IMR-90 (cell line): ENCODE data around the gene HAND2. TPM values are rescaled to one million over a fixed set of nuclear protein-coding genes. Genes with fewer than 3 reads are reported as not detected.

Source experiments
- ATAC-seq: fragments of 200-7000 bp; cut with Tn5 transposase; 2 replicates; pipeline ENCODE4 v1.9.1; 2020; ENCODE audit warnings: low read depth, mild to moderate bottlenecking, moderate library complexity
- BruUV-seq: library from RNA; stranded (reverse); fragments of 400-500 nt; replicated peaks from 2 replicates; lab custom pipeline; 2021; lab: Mats Ljungman, UMichigan
- CTCF ChIA-PET: fragments of 300-600 bp; formaldehyde crosslinking; extraction: SDS; loops from one replicate; lab custom pipeline; 2021; ENCODE audit warnings: antibody characterized with exemption; lab: Yijun Ruan, JAX
- POLR2A ChIA-PET: fragments of 300-600 bp; sonication (Branson Sonifier 250); formaldehyde crosslinking; loops from one replicate; lab custom pipeline; 2022; ENCODE audit warnings: antibody characterized with exemption; ENCODE audit not compliant: unreplicated experiment; lab: Charles Lee
- DNase-seq: peaks from one replicate; pipeline ENCODE4 v3.0.0; 2013
- H2AFZ ChIP-seq: replicated peaks from 2 replicates; pipeline ENCODE3; 2013; ENCODE audit warnings: low read length, mild to moderate bottlenecking; ENCODE audit not compliant: poor library complexity
- H2AK5ac ChIP-seq: 2 replicates; pipeline ENCODE4 v1.6.1; 2013; ENCODE audit warnings: low read depth, low read length, inconsistent platforms
- H2AK9ac ChIP-seq: replicated peaks from 2 replicates; pipeline ENCODE3; 2013; ENCODE audit warnings: mild to moderate bottlenecking, low read depth, low read length, moderate library complexity; ENCODE audit not compliant: poor library complexity
- H2BK120ac ChIP-seq: 2 replicates; pipeline ENCODE4 v1.6.1; 2013; ENCODE audit warnings: low read depth, low read length, inconsistent platforms
- H2BK15ac ChIP-seq: 3 replicates; pipeline ENCODE4 v1.6.1; 2013; ENCODE audit warnings: low read depth, low read length, inconsistent platforms
- H2BK20ac ChIP-seq: 2 replicates; pipeline ENCODE4 v1.6.1; 2013; ENCODE audit warnings: low read depth, mild to moderate bottlenecking, inconsistent platforms, low read length, moderate library complexity
- H2BK5ac ChIP-seq: 2 replicates; pipeline ENCODE4 v1.6.1; 2013; ENCODE audit warnings: mild to moderate bottlenecking, low read depth, low read length, inconsistent platforms; ENCODE audit not compliant: poor library complexity, severe bottlenecking
- H3K14ac ChIP-seq: replicated peaks from 2 replicates; pipeline ENCODE4 v1.6.1; 2013; ENCODE audit warnings: low read depth, low read length, inconsistent platforms
- H3K18ac ChIP-seq: 2 replicates; pipeline ENCODE4 v1.6.1; 2013; ENCODE audit warnings: low read depth, low read length, control low read depth
- H3K23ac ChIP-seq: 2 replicates; pipeline ENCODE4 v1.6.1; 2013; ENCODE audit warnings: low read depth, low read length, inconsistent platforms
- H3K27ac ChIP-seq: 2 replicates; pipeline ENCODE4 v1.5.1; 2013; ENCODE audit warnings: mild to moderate bottlenecking, control low read depth, low read length; ENCODE audit not compliant: insufficient read depth
- H3K27me3 ChIP-seq: 2 replicates; pipeline ENCODE4 v1.6.1; 2013; ENCODE audit warnings: low read length; ENCODE audit not compliant: control insufficient read depth, insufficient read depth
- H3K36me3 ChIP-seq: 2 replicates; pipeline ENCODE4 v1.6.1; 2013; ENCODE audit warnings: low read length, mixed read lengths; ENCODE audit not compliant: control insufficient read depth, insufficient read depth
- H3K4ac ChIP-seq: 2 replicates; pipeline ENCODE4 v1.6.1; 2013; ENCODE audit warnings: low read depth, low read length, inconsistent platforms
- H3K4me1 ChIP-seq: 2 replicates; pipeline ENCODE4 v1.6.1; 2013; ENCODE audit warnings: low read length, mixed read lengths; ENCODE audit not compliant: control insufficient read depth, insufficient read depth
- H3K4me2 ChIP-seq: 2 replicates; pipeline ENCODE4 v1.6.1; 2013; ENCODE audit warnings: low read depth, mild to moderate bottlenecking, control low read depth, low read length, moderate library complexity
- H3K4me3 ChIP-seq: 2 replicates; pipeline ENCODE4 v1.5.1; 2013; ENCODE audit warnings: low read depth, mild to moderate bottlenecking, control low read depth, low read length, moderate library complexity; ENCODE audit not compliant: insufficient read depth
- H3K56ac ChIP-seq: 2 replicates; pipeline ENCODE4 v1.6.1; 2013; ENCODE audit warnings: low read length, inconsistent platforms; ENCODE audit not compliant: insufficient read depth; ENCODE audit errors: extremely low read depth
- H3K79me1 ChIP-seq, 2 experiments: 2 replicates each; pipeline ENCODE4 v1.6.1; 2013; ENCODE audit warnings: low read length in 2 of 2, inconsistent platforms in 1 of 2, low read depth in 1 of 2
- H3K9ac ChIP-seq: 2 replicates; pipeline ENCODE4 v1.6.1; 2013; ENCODE audit warnings: low read depth, low read length, control low read depth
- H3K9me1 ChIP-seq: 2 replicates; pipeline ENCODE4 v1.6.1; 2013; ENCODE audit warnings: low read length, inconsistent platforms; ENCODE audit not compliant: insufficient read depth
- H3K9me3 ChIP-seq: 2 replicates; pipeline ENCODE4 v1.6.1; 2013; ENCODE audit warnings: low read length; ENCODE audit not compliant: control insufficient read depth, insufficient read depth
- H4K20me1 ChIP-seq: 2 replicates; pipeline ENCODE4 v1.6.1; 2013; ENCODE audit warnings: low read length, inconsistent platforms; ENCODE audit not compliant: insufficient read depth
- H4K5ac ChIP-seq: 2 replicates; pipeline ENCODE4 v1.6.1; 2013; ENCODE audit warnings: mild to moderate bottlenecking, low read depth, low read length, control low read depth
- H4K8ac ChIP-seq, 2 experiments: 2 replicates each; pipeline ENCODE4 v1.6.1; 2013; ENCODE audit warnings: low read depth in 2 of 2, low read length in 2 of 2, control low read depth in 1 of 2, inconsistent platforms in 1 of 2
- H4K91ac ChIP-seq: 2 replicates; pipeline ENCODE4 v1.6.1; 2013; ENCODE audit warnings: low read depth, low read length, inconsistent platforms; ENCODE audit not compliant: insufficient read depth
- BHLHE40 ChIP-seq: fragments of 150-350 bp; IDR thresholded peaks from 2 replicates; pipeline ENCODE4 v1.6.1; 2016; ENCODE audit warnings: mild to moderate bottlenecking, low read depth, low read length
- CEBPB ChIP-seq: IDR thresholded peaks from 2 replicates; pipeline ENCODE4 v1.6.1; 2012; ENCODE audit warnings: low read depth, low read length, improper control_type of control experiment
- CHD1 ChIP-seq: IDR thresholded peaks from 2 replicates; pipeline ENCODE4 v1.6.1; 2012; ENCODE audit warnings: low read depth, low read length, improper control_type of control experiment
- CTCF ChIP-seq: conservative IDR thresholded peaks from 2 replicates; pipeline ENCODE4 v1.5.1; 2012; ENCODE audit warnings: mild to moderate bottlenecking, low read depth, low read length, improper control_type of control experiment
- FOS ChIP-seq: fragments of 150-350 bp; IDR thresholded peaks from 2 replicates; pipeline ENCODE4 v1.6.1; 2016; ENCODE audit warnings: low read depth, low read length
- MAFK ChIP-seq: IDR thresholded peaks from 2 replicates; pipeline ENCODE4 v1.6.1; 2012; ENCODE audit warnings: low read depth, low read length, improper control_type of control experiment
- MAZ ChIP-seq: IDR thresholded peaks from 2 replicates; pipeline ENCODE4 v1.6.1; 2012; ENCODE audit warnings: low read depth, mild to moderate bottlenecking, low read length, improper control_type of control experiment, moderate library complexity, borderline replicate concordance
- MXI1 ChIP-seq: IDR thresholded peaks from 2 replicates; pipeline ENCODE4 v1.6.1; 2012; ENCODE audit warnings: low read depth, mild to moderate bottlenecking, low read length, moderate library complexity, borderline replicate concordance
- NFE2L2 ChIP-seq: fragments of 150-350 bp; IDR thresholded peaks from 2 replicates; pipeline ENCODE4 v1.6.1; 2016; ENCODE audit warnings: low read depth, mild to moderate bottlenecking, low read length
- POLR2A ChIP-seq: IDR thresholded peaks from 2 replicates; pipeline ENCODE4 v1.6.1; 2012; ENCODE audit warnings: mild to moderate bottlenecking, low read depth, low read length
- RAD21 ChIP-seq: IDR thresholded peaks from 2 replicates; pipeline ENCODE4 v1.6.1; 2012; ENCODE audit warnings: low read length, improper control_type of control experiment
- RCOR1 ChIP-seq: IDR thresholded peaks from 2 replicates; pipeline ENCODE4 v1.6.1; 2012; ENCODE audit warnings: mild to moderate bottlenecking, low read length, improper control_type of control experiment; ENCODE audit not compliant: insufficient replicate concordance
- RFX5 ChIP-seq: IDR thresholded peaks from 2 replicates; pipeline ENCODE4 v1.8.0; 2012; ENCODE audit warnings: low read depth, mild to moderate bottlenecking, low read length, moderate library complexity
- SMC3 ChIP-seq: fragments of 150-350 bp; IDR thresholded peaks from 2 replicates; pipeline ENCODE4 v1.6.1; 2016; ENCODE audit warnings: low read depth, mild to moderate bottlenecking, antibody characterized with exemption, low read length, moderate library complexity
- WGBS, 2 experiments: methylation state at CpG; one replicate each; pipeline versions ENCODE4 v1.1.5 to v1.1.7; 2013; ENCODE audit warnings: missing lambda C conversion rate in 2 of 2; ENCODE audit not compliant: insufficient read length in 1 of 2; ENCODE audit errors: extremely low coverage in 2 of 2; 5-methylcytosine and 5-hydroxymethylcytosine counted together
- dilution Hi-C: fragments of 300-500 bp; cut with HindIII; formaldehyde crosslinking; loops from one replicate; pipeline ENCODE4 v1.14.3; 2018; ENCODE audit warnings: low sequenced_read_pairs; ENCODE audit not compliant: unreplicated experiment
- in situ Hi-C: fragments of 300-500 bp; cut with MboI; formaldehyde crosslinking; loops from 3 replicates; pipeline ENCODE4 v1.14.3; 2019; ENCODE audit warnings: low sequenced_read_pairs, inconsistent platforms, mixed read lengths
- intact Hi-C: fragments of 100-400 bp; cut with micrococcal nuclease; formaldehyde crosslinking; loops from 2 replicates; pipeline ENCODE4 v1.10.0; 2022
- polyA plus RNA-seq, 3 experiments: library from polyadenylated mRNA; depleted of rRNA; stranded (reverse); fragments of >200 nt; gene quantifications; 2 replicates each; pipeline ENCODE4 v1.2.3, GENCODE V29; 2012; ENCODE audit warnings: low replicate concordance in 1 of 3
- total RNA-seq: library from RNA; depleted of rRNA; stranded (reverse); fragments of >200 nt; gene quantifications from 2 replicates; pipeline ENCODE4 v1.2.3, GENCODE V29; 2012
- TF ChIP-seq, protein P1 (sequence below): fragments of 150-350 bp; IDR thresholded peaks from 2 replicates; pipeline ENCODE4 v1.6.1; 2016; ENCODE audit warnings: low read depth, mild to moderate bottlenecking, low read length, moderate library complexity, borderline replicate concordance
- TF ChIP-seq, protein P2 (sequence below): fragments of 150-350 bp; IDR thresholded peaks from 2 replicates; pipeline ENCODE4 v1.6.1; 2017; ENCODE audit warnings: mild to moderate bottlenecking, antibody characterized with exemption, low read length, low read depth

Gene HAND2
- total and polyA plus RNA-seq, 2 of the 4 experiments (the other 2 are of a cell fraction), result 0.36 to 0.97 TPM

- no peak overlapping the region for H2AK9ac ChIP-seq
- H3K4me2 ChIP-seq, result no peak overlapping the region
- H3K27ac ChIP-seq, result no peak overlapping the region
- dilution Hi-C loops, result no loop called here
- H2BK15ac ChIP-seq, result no peak overlapping the region
- H2AK5ac ChIP-seq, result no peak overlapping the region
- no CpG with 5 or more reads among the region's 3 CpGs for WGBS, 2 experiments
- H3K14ac ChIP-seq, result no peak overlapping the region
- H2BK20ac ChIP-seq, result no peak overlapping the region
- CTCF ChIA-PET, result no interaction called here
- no peaks in the 10 kb centered on the region for H3K79me1 ChIP-seq
- no peak overlapping the region for H4K91ac ChIP-seq
- in situ Hi-C loops, result loop anchor here (25.0 kb wide), 1 partner anchor 800 kb away; no protein-coding TSS in a partner anchor
- H3K36me3 ChIP-seq, result no peaks in the 10 kb centered on the region
- intact Hi-C loops, result no loop called here
- H2BK5ac ChIP-seq, result no peak overlapping the region
- no peak overlapping the region for H3K9ac ChIP-seq
- H3K56ac ChIP-seq, result no peak overlapping the region
- H3K23ac ChIP-seq, result no peak overlapping the region
- TF ChIP-seq RAD21, result no peak
- TF ChIP-seq CTCF, result no peak
- no peak for TF ChIP-seq MAZ
- TF ChIP-seq MXI1, result no peak
- TF ChIP-seq RCOR1, result no peak
- TF ChIP-seq, protein P1, sequence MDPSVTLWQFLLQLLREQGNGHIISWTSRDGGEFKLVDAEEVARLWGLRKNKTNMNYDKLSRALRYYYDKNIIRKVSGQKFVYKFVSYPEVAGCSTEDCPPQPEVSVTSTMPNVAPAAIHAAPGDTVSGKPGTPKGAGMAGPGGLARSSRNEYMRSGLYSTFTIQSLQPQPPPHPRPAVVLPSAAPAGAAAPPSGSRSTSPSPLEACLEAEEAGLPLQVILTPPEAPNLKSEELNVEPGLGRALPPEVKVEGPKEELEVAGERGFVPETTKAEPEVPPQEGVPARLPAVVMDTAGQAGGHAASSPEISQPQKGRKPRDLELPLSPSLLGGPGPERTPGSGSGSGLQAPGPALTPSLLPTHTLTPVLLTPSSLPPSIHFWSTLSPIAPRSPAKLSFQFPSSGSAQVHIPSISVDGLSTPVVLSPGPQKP, result no peak
- TF ChIP-seq CHD1, result no peak
- no peak for TF ChIP-seq SMC3
- no peak for TF ChIP-seq RFX5
- no peak for TF ChIP-seq CEBPB
- TF ChIP-seq, protein P2, sequence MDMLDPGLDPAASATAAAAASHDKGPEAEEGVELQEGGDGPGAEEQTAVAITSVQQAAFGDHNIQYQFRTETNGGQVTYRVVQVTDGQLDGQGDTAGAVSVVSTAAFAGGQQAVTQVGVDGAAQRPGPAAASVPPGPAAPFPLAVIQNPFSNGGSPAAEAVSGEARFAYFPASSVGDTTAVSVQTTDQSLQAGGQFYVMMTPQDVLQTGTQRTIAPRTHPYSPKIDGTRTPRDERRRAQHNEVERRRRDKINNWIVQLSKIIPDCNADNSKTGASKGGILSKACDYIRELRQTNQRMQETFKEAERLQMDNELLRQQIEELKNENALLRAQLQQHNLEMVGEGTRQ, result no peak
- no peak for TF ChIP-seq FOS
- no peak for TF ChIP-seq MAFK
- no peak for TF ChIP-seq BHLHE40
- no peak for TF ChIP-seq POLR2A
- no peak for TF ChIP-seq NFE2L2
- no peak overlapping the region for H2AFZ ChIP-seq
- no peak overlapping the region for H3K4ac ChIP-seq
- POLR2A ChIA-PET, result no interaction called here
- ATAC-seq (no peak), DNase-seq (no peak)
- H3K4me1 ChIP-seq, result no peaks in the 10 kb centered on the region
- H4K20me1 ChIP-seq, result no peaks in the 10 kb centered on the region
- peaks cover 15% of the 10 kb centered on the region; the same call in 1 of the 2 replicates for H3K9me3 ChIP-seq
- H3K18ac ChIP-seq, result no peak overlapping the region
- H3K27me3 ChIP-seq, result peaks cover 81% of the 10 kb centered on the region
- H2BK120ac ChIP-seq, result no peak overlapping the region
- no peak overlapping the region for H4K5ac ChIP-seq
- H4K8ac ChIP-seq, result no peak overlapping the region
- no peak overlapping the region for H3K4me3 ChIP-seq
- no peaks in the 10 kb centered on the region for H3K9me1 ChIP-seq
- no TSS peak for BruUV-seq
These were observed 18.2 kb downstream of the HAND2 start for GRCh38 chr4:173511787-173512361.
